Measurements from ENCODE around the gene FNDC11. TPM values are rescaled to one million over a fixed set of nuclear protein-coding genes. Genes with fewer than 3 reads are reported as not detected.

FNDC11 gene
- total RNA-seq, 2 experiments from 2014 or later: 0.48 to 0.55 TPM

GRCh38 chr20:63573647-63574131, 19.7 kb downstream of the FNDC11 start:
- peaks cover 16% of the 10 kb centered on the region for H3K27me3 Mint-ChIP-seq
- H3K4me1 Mint-ChIP-seq: peaks cover 2% of the 10 kb centered on the region
- DNase-seq (peak; percentile 47), ATAC-seq (ENCODE audit: low read depth) (peak; percentile 30)
- no peaks in the 10 kb centered on the region for H3K9me3 Mint-ChIP-seq
- H3K36me3 Mint-ChIP-seq: peaks cover 1% of the 10 kb centered on the region
- H3K27ac Mint-ChIP-seq: peak overlapping the region; percentile 95
- POLR2A ChIA-PET: interaction anchor here (0.6 to 3.1 kb wide), 13 partner anchors 8 to 301 kb away, joined by 3 to 14 read pairs (median 3); partner anchors contain the start of genes ARFGAP1, GMEB2, PPDPF and PTK6
- peak overlapping the region; percentile 91 for H3K4me3 Mint-ChIP-seq

DNA sequence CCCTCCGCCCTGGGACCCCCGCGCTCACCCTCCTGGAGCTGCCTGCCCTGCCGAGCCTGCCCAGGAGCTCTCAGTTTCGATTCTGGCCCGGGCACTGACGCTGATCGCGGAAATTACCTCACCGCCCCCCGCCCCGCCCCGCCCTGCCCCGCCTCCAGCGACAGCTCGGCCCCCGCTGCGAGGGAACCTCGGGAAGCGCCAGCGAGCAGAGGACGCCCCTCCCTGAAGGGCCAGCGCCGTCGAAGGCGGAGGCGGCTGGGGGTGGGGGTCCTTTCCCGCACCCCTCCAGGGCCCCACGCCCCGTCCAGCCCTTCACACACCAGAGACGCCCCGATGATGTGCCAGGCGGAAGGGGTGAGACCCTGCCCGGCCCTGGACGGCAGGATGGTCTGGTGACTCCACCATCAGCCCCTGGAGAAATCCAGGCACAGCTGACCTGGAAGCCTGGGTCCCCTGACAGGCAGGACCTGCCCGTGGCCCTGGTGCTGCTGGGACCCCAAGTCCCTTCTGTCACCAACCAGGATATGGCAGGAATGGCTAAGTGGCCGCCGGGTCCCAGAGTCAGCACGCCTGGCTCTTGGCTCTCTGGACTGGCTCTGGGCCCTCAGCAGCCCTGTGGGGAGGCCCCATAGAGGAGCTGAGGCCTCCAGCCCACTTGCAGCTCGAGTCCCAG, 20.3 kb downstream of the FNDC11 start, which contains the start of gene HELZ2:
Gene HELZ2, minus strand, starts transcription at position 84 of the 673 bp plus-strand sequence. CDS start 1,854 bp downstream, outside the sequence.
- no peaks in the 10 kb centered on the region for H3K4me1 Mint-ChIP-seq

GRCh38 chr20:63574829-63575743, 21.1 kb downstream of the FNDC11 start:
- POLR2A ChIA-PET: interaction anchor here (2.1 to 3.1 kb wide), 2 partner anchors 54 to 67 kb away, joined by 10 to 14 read pairs; partner anchors contain the start of gene PPDPF
- Mint-ChIP-seq H3K27ac (no peak overlapping the region), H3K4me1 (no peaks in the 10 kb centered on the region), H3K4me3 (peak overlapping the region; percentile 45), H3K36me3 (peaks cover 1% of the 10 kb centered on the region), H3K27me3 (peaks cover 22% of the 10 kb centered on the region), H3K9me3 (no peaks in the 10 kb centered on the region)
- DNase-seq: no peak
- no peak for ATAC-seq (ENCODE audit: low read depth)

More for the DNA sequence above, 20.3 kb downstream of the FNDC11 start, which contains the start of gene HELZ2:
- no peaks in the 10 kb centered on the region for H3K9me3 Mint-ChIP-seq
- peak; percentile 88 for ATAC-seq (ENCODE audit: low read depth)
- peak within 1 kb of the TSS; percentile 95 for H3K27ac Mint-ChIP-seq
- H3K27me3 Mint-ChIP-seq: peaks cover 19% of the 10 kb centered on the region
- peak; percentile 77 for DNase-seq
- peaks cover 1% of the 10 kb centered on the region for H3K36me3 Mint-ChIP-seq
- POLR2A ChIA-PET: interaction anchor here (0.6 to 3.1 kb wide), 13 partner anchors 9 to 302 kb away, joined by 3 to 14 read pairs (median 3); partner anchors contain the start of genes ARFGAP1, GMEB2, PPDPF and PTK6
- H3K4me3 Mint-ChIP-seq: peak within 1 kb of the TSS; percentile 91

DNA sequence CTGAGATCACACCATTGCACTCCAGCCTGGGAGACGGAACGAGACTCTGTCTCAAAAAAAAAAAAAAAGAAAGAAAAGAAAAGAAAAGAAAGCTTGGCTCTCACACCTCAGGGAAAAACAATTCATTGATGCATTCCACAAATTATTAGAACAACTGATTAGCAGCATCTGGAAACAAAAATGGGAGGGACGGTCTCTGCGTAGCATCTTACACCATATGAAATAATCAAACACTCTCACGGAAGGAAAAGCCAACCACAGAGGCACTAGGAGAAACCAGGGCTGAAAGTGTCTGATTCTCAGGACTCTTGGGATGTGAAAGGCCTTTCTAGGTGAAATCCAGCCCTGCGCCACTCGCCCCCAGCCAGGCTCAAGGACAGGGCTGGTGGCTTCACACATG, 22.4 kb downstream of the FNDC11 start:
- Mint-ChIP-seq H3K36me3 (peaks cover 1% of the 10 kb centered on the region), H3K4me1 (no peaks in the 10 kb centered on the region), H3K4me3 (no peak overlapping the region), H3K9me3 (no peaks in the 10 kb centered on the region), H3K27me3 (peaks cover 25% of the 10 kb centered on the region), H3K27ac (no peak overlapping the region)
- ATAC-seq (ENCODE audit: low read depth) (no peak), DNase-seq (no peak)
- POLR2A ChIA-PET: no interaction called here

GRCh38 chr20:63577317-63577894, 23.4 kb downstream of the FNDC11 start:
- POLR2A ChIA-PET: no interaction called here
- ATAC-seq (ENCODE audit: low read depth) (no peak), DNase-seq (no peak)
- H3K9me3 Mint-ChIP-seq: no peaks in the 10 kb centered on the region
- H3K27ac Mint-ChIP-seq: no peak overlapping the region
- H3K4me1 Mint-ChIP-seq: no peaks in the 10 kb centered on the region
- H3K27me3 Mint-ChIP-seq: peaks cover 25% of the 10 kb centered on the region
- H3K36me3 Mint-ChIP-seq: peaks cover 1% of the 10 kb centered on the region
- H3K4me3 Mint-ChIP-seq: no peak overlapping the region

DNA sequence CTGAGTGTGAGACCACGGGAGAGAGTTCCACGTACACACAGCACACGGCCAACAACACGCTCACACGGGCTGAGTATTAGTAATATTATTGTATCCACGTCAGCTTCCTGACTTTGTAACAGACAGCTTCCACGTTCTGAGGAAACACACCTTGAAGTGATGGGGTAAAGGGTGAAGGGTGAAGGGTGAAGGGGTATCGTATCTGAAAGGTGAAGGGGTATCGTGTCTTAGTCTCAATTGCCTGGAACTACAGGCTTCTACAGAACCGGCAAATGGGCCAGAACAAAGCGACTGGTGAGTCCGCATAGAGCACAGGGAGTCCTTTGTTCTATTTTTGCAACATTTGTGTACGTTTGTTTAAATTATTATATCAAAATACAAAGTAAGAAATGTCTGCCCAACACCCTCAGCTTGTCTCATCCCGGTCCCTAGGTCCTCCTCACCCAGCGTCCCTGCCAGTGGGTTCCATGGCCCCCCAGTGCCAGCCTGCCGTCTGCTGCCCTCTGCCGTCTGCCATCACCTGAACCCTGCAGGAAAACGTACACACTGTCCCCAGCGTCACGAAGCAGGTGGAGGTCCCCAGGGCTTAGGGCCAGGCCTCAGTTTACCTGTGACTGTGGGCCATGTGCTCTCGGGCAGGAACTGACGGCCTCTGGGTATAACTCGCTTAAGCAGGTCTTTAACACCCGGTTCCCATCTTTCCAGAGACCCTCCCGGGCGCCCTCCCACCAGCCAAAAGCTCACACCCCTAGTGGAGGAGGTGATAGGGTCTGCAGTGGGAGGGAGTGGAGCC, 24.5 kb downstream of the FNDC11 start:
- H3K27me3 Mint-ChIP-seq: peaks cover 29% of the 10 kb centered on the region

GRCh38 chr20:63579017-63579694, 25.2 kb downstream of the FNDC11 start:
- H3K36me3 Mint-ChIP-seq: no peaks in the 10 kb centered on the region
- DNase-seq (no peak), ATAC-seq (ENCODE audit: low read depth) (no peak)
- H3K27ac Mint-ChIP-seq: no peak overlapping the region
- no peaks in the 10 kb centered on the region for H3K4me1 Mint-ChIP-seq
- peaks cover 29% of the 10 kb centered on the region for H3K27me3 Mint-ChIP-seq
- no peaks in the 10 kb centered on the region for H3K9me3 Mint-ChIP-seq
- no peak overlapping the region for H3K4me3 Mint-ChIP-seq
- POLR2A ChIA-PET: interaction anchor here (1.0 kb wide), 1 partner anchor 41 kb away, joined by 3 read pairs; no protein-coding TSS in a partner anchor

More for the DNA sequence above, 24.5 kb downstream of the FNDC11 start:
- no peaks in the 10 kb centered on the region for H3K9me3 Mint-ChIP-seq
- no peak overlapping the region for H3K4me3 Mint-ChIP-seq
- ATAC-seq (ENCODE audit: low read depth): no peak
- POLR2A ChIA-PET: interaction anchor here (0.7 to 1.0 kb wide), 2 partner anchors 10 to 41 kb away, joined by 3 read pairs; no protein-coding TSS in a partner anchor
- peaks cover 1% of the 10 kb centered on the region for H3K36me3 Mint-ChIP-seq
- H3K4me1 Mint-ChIP-seq: no peaks in the 10 kb centered on the region
- H3K27ac Mint-ChIP-seq: no peak overlapping the region
- DNase-seq: no peak

- ATAC-seq (ENCODE audit: low read depth) (peak; percentile 87), DNase-seq (no peak)
- Mint-ChIP-seq H3K27ac (no peak overlapping the region), H3K4me3 (no peak overlapping the region), H3K9me3 (no peaks in the 10 kb centered on the region), H3K4me1 (no peaks in the 10 kb centered on the region), H3K36me3 (no peaks in the 10 kb centered on the region), H3K27me3 (peaks cover 27% of the 10 kb centered on the region)
- POLR2A ChIA-PET: interaction anchor here (0.6 to 1.4 kb wide), 2 partner anchors 12 to 60 kb away, joined by 3 read pairs; no protein-coding TSS in a partner anchor
These were observed 27.0 kb downstream of the FNDC11 start for GRCh38 chr20:63580796-63581461.

DNA sequence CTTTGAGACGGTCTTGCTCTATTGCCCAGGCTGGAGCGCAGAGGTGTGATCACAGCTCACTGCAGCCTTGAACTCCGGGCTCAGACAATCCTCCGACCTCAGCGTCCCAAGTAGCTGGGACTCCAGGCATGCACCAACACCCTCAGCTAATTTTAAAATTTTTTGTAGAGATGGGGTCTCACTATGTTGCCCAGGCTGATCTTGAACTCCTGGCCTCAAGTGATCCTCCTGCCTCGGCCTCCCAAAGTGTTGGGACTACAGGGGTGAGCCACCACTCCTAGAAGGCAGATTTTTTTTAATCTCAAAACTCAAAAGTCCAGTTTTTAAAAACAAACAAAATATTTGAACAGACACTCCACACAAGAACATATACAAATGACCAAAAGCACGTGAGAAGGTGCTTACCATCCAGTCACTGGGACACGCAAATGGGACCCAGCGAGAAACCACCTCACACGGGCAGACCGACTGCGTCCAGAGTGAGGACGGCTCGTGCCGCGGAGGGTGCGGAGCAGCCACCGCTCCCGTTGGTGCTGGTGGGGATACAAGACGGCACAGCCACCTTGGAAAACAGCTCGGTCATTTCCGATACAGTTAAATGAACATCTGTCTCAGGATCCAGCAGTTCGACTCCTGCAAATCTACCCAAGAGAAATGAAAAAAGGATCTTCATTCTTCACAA, 28.6 kb downstream of the FNDC11 start:
- no peaks in the 10 kb centered on the region for H3K36me3 Mint-ChIP-seq

DNA sequence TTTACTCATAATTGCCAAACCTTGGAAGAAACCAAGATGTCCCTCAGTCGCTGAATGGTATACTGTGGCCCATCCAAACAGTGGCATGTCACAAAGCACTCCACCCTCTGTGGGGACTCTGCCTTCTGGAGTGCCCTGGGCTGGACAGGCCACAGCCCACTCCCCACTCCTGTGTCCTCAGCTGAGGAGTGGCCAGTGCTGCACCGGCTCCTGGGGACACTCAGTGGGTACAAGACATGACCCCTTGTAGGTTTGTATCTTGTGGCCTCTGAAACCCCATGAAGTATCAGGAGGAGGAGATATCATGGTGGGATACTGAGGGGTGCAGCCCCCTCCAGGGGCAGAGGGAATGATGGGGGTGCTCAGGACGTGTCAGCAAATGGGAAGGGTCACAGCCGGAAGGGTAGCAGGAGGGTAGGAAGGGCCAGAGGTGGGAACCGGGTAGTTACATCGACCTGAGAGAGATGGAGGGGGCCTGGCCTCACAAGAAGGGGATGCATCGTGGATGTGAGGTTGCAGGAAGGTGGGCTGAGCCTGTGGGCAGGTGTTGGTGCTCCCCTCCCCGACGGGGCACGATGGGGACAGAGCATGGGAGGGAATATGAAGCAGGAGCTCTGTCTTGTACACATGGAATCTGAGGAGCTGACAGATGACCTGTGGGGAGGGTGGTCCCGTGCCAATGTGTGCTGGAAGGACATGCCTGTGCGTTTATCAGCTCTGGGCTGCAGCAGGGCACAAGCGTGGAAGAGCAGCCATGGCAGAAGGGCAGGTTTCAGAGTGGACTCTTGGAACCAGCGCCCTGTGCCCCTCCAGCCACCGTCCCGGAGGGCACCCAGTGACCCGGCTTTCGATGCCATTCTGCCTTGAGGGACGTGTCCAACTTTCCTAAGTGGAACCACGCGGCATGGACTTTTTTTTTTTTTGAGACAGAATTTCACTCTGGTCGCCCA, 31.9 kb downstream of the FNDC11 start:
- DNase-seq (no peak), ATAC-seq (ENCODE audit: low read depth) (no peak)
- peaks cover 5% of the 10 kb centered on the region for H3K4me1 Mint-ChIP-seq
- H3K9me3 Mint-ChIP-seq: no peaks in the 10 kb centered on the region
- no peak overlapping the region for H3K27ac Mint-ChIP-seq
- POLR2A ChIA-PET: interaction anchor here (0.9 kb wide), 1 partner anchor 72 kb away, joined by 3 read pairs; the partner anchor contains the start of gene RTEL1
- H3K36me3 Mint-ChIP-seq: peaks cover 7% of the 10 kb centered on the region
- H3K4me3 Mint-ChIP-seq: no peak overlapping the region
- peaks cover 5% of the 10 kb centered on the region for H3K27me3 Mint-ChIP-seq

More for the DNA sequence above, 28.6 kb downstream of the FNDC11 start:
- POLR2A ChIA-PET: interaction anchor here (1.6 kb wide), 1 partner anchor 43 kb away, joined by 3 read pairs; no protein-coding TSS in a partner anchor
- Mint-ChIP-seq H3K4me1 (no peaks in the 10 kb centered on the region), H3K4me3 (no peak overlapping the region), H3K27ac (no peak overlapping the region), H3K27me3 (peaks cover 15% of the 10 kb centered on the region), H3K9me3 (no peaks in the 10 kb centered on the region)
- ATAC-seq (ENCODE audit: low read depth): no peak
- no peak for DNase-seq

All from activated naive CD8-positive, alpha-beta T cell treated with anti-CD3 and anti-CD28 coated beads, Interleukin-2, amount 10 ng/mL, durations not matched to agents 7 days and 5 days (primary cell).